IPS DF 6.9 (cell line): Measurements from ENCODE around the gene IL1RL1.

Experiments used
- DNase-seq: peaks from one replicate; pipeline ENCODE4 v3.0.0-alpha.2; 2013; ENCODE audit warnings: low read depth, low spot score
- H3K27ac ChIP-seq: one replicate; pipeline ENCODE4 v1.5.1; 2013; ENCODE audit warnings: low read length, control low read depth
- H3K27me3 ChIP-seq: 2 replicates; pipeline ENCODE4 v1.6.1; 2013; ENCODE audit warnings: mild to moderate bottlenecking, low read length; ENCODE audit not compliant: control insufficient read depth, insufficient read depth
- H3K36me3 ChIP-seq: 2 replicates; pipeline ENCODE4 v1.6.1; 2013; ENCODE audit warnings: low read length; ENCODE audit not compliant: control insufficient read depth, insufficient read depth
- H3K4me1 ChIP-seq: 2 replicates; pipeline ENCODE4 v1.6.1; 2013; ENCODE audit warnings: low read length; ENCODE audit not compliant: control insufficient read depth, insufficient read depth
- H3K4me3 ChIP-seq: 2 replicates; pipeline ENCODE4 v1.5.1; 2013; ENCODE audit warnings: mild to moderate bottlenecking, low read length
- H3K9me3 ChIP-seq: 2 replicates; pipeline ENCODE4 v1.6.1; 2013; ENCODE audit warnings: low read length, inconsistent platforms; ENCODE audit not compliant: control insufficient read depth, insufficient read depth
- WGBS: extraction: QIAGEN DNeasy Blood & Tissue Kit; methylation state at CpG from one replicate; pipeline ENCODE4 v1.1.7; 2013; ENCODE audit warnings: mixed read lengths, missing lambda C conversion rate; ENCODE audit not compliant: insufficient read length, insufficient coverage; 5-methylcytosine and 5-hydroxymethylcytosine counted together

Gene IL1RL1

GRCh38 chr2:102294802-102295489 is 16.4 kb upstream of the IL1RL1 start:
- WGBS, result no CpG with 5 or more reads among the region's 3 CpGs
- H3K27me3 ChIP-seq, result no peaks in the 10 kb centered on the region

GRCh38 chr2:102295566-102295965 is 15.8 kb upstream of the IL1RL1 start:
- no peak for DNase-seq
- Histone ChIP-seq H3K9me3 (no peaks in the 10 kb centered on the region), H3K27me3 (no peaks in the 10 kb centered on the region), H3K4me3 (no peak overlapping the region), H3K27ac (no peak overlapping the region), H3K4me1 (no peaks in the 10 kb centered on the region), H3K36me3 (no peaks in the 10 kb centered on the region)
- WGBS, result no CpG with 5 or more reads among the region's 1 CpG

More at GRCh38 chr2:102294802-102295489, 16.4 kb upstream of the IL1RL1 start:
- Histone ChIP-seq H3K9me3 (no peaks in the 10 kb centered on the region), H3K4me3 (no peak overlapping the region), H3K27ac (no peak overlapping the region), H3K36me3 (no peaks in the 10 kb centered on the region), H3K4me1 (no peaks in the 10 kb centered on the region)
- DNase-seq, result no peak

GRCh38 chr2:102296449-102296848 is 14.9 kb upstream of the IL1RL1 start:
- no peaks in the 10 kb centered on the region for H3K4me1 ChIP-seq
- H3K27me3 ChIP-seq, result no peaks in the 10 kb centered on the region
- no peak overlapping the region for H3K27ac ChIP-seq
- no peak for DNase-seq
- no peaks in the 10 kb centered on the region for H3K9me3 ChIP-seq
- no peaks in the 10 kb centered on the region for H3K36me3 ChIP-seq
- H3K4me3 ChIP-seq, result no peak overlapping the region

GRCh38 chr2:102297891-102298290 is 13.5 kb upstream of the IL1RL1 start:
- no peaks in the 10 kb centered on the region for H3K4me1 ChIP-seq
- no peaks in the 10 kb centered on the region for H3K27me3 ChIP-seq
- DNase-seq, result no peak
- H3K4me3 ChIP-seq, result no peak overlapping the region
- H3K36me3 ChIP-seq, result no peaks in the 10 kb centered on the region
- no peaks in the 10 kb centered on the region for H3K9me3 ChIP-seq
- H3K27ac ChIP-seq, result no peak overlapping the region
- WGBS, result no CpG with 5 or more reads among the region's 3 CpGs

- no peak overlapping the region for H3K27ac ChIP-seq
- no peaks in the 10 kb centered on the region for H3K36me3 ChIP-seq
- no peaks in the 10 kb centered on the region for H3K27me3 ChIP-seq
- peak; percentile 52 for DNase-seq
- H3K4me3 ChIP-seq, result no peak overlapping the region
- no peaks in the 10 kb centered on the region for H3K4me1 ChIP-seq
- H3K9me3 ChIP-seq, result no peaks in the 10 kb centered on the region
- no CpG with 5 or more reads among the region's 7 CpGs for WGBS
Observed at GRCh38 chr2:102301867-102302362, 9.4 kb upstream of the IL1RL1 start.

GRCh38 chr2:102302458-102302857 is 8.9 kb upstream of the IL1RL1 start:
- Histone ChIP-seq H3K9me3 (no peaks in the 10 kb centered on the region), H3K36me3 (no peaks in the 10 kb centered on the region), H3K4me3 (no peak overlapping the region), H3K27me3 (no peaks in the 10 kb centered on the region), H3K4me1 (no peaks in the 10 kb centered on the region), H3K27ac (no peak overlapping the region)
- no CpG with 5 or more reads among the region's 3 CpGs for WGBS
- no peak for DNase-seq

- H3K4me3 ChIP-seq, result no peak overlapping the region
- no peaks in the 10 kb centered on the region for H3K27me3 ChIP-seq
- H3K27ac ChIP-seq, result no peak overlapping the region
- no CpG with 5 or more reads among the region's 3 CpGs for WGBS
- H3K36me3 ChIP-seq, result no peaks in the 10 kb centered on the region
- H3K4me1 ChIP-seq, result no peaks in the 10 kb centered on the region
- no peaks in the 10 kb centered on the region for H3K9me3 ChIP-seq
- no peak for DNase-seq
Observed at GRCh38 chr2:102303589-102303988, 7.8 kb upstream of the IL1RL1 start.

- Histone ChIP-seq H3K27ac (no peak overlapping the region), H3K4me1 (no peaks in the 10 kb centered on the region), H3K9me3 (no peaks in the 10 kb centered on the region), H3K36me3 (no peaks in the 10 kb centered on the region), H3K4me3 (no peak overlapping the region), H3K27me3 (no peaks in the 10 kb centered on the region)
- DNase-seq, result no peak
- no CpG with 5 or more reads among the region's 2 CpGs for WGBS
Observed at GRCh38 chr2:102304268-102304667, 7.1 kb upstream of the IL1RL1 start.

- DNase-seq, result no peak
- Histone ChIP-seq H3K36me3 (no peaks in the 10 kb centered on the region), H3K4me3 (no peak overlapping the region), H3K27ac (no peak overlapping the region), H3K4me1 (no peaks in the 10 kb centered on the region), H3K9me3 (no peaks in the 10 kb centered on the region), H3K27me3 (no peaks in the 10 kb centered on the region)
- WGBS, result no CpG with 5 or more reads among the region's 11 CpGs
Observed at GRCh38 chr2:102304711-102305611, 6.4 kb upstream of the IL1RL1 start.

- Histone ChIP-seq H3K4me3 (no peak overlapping the region), H3K27ac (no peak overlapping the region), H3K36me3 (no peaks in the 10 kb centered on the region), H3K9me3 (no peaks in the 10 kb centered on the region), H3K27me3 (no peaks in the 10 kb centered on the region), H3K4me1 (no peaks in the 10 kb centered on the region)
- no CpG with 5 or more reads among the region's 1 CpG for WGBS
- DNase-seq, result no peak
Observed at GRCh38 chr2:102306125-102306524, 5.2 kb upstream of the IL1RL1 start.
